ENCODE results near the gene DNMBP.
A peak's percentile ranks its signal among the peaks of the same experiment; 100 is the strongest.
"Not testable (repeated sequence)": the region's sequence is repeated elsewhere in the genome, so short reads cannot be mapped to it uniquely, and the experiment has no call there.

DNMBP gene

GRCh38 chr10:100013621-100014020, 3.9 kb upstream of the DNMBP start:
- no peak for DNase-seq

GRCh38 chr10:100011906-100012305, 2.2 kb upstream of the DNMBP start:
- not testable (repeated sequence) for DNase-seq

GRCh38 chr10:100009283-100009792, 409 bp downstream of the DNMBP start:
- DNase-seq: peak; percentile 38

- DNase-seq: no peak
These were observed 952 bp downstream of the DNMBP start for GRCh38 chr10:100008708-100009282.

GRCh38 chr10:100008142-100008522, 1.6 kb downstream of the DNMBP start:
- DNase-seq: no peak

GRCh38 chr10:100007231-100008141, 2.3 kb downstream of the DNMBP start:
- DNase-seq: no peak

- no peak for DNase-seq
These were observed 3.4 kb downstream of the DNMBP start for GRCh38 chr10:100006243-100006886.

GRCh38 chr10:100004805-100005510, 4.8 kb downstream of the DNMBP start:
- DNase-seq: no peak

- no peak for DNase-seq
These were observed 9.6 kb downstream of the DNMBP start for GRCh38 chr10:100000109-100000644.

GRCh38 chr10:99999319-100000108, 10.2 kb downstream of the DNMBP start:
- no peak for DNase-seq

- peak; percentile 12 for DNase-seq
These were observed 10.9 kb downstream of the DNMBP start for GRCh38 chr10:99998889-99999288.

GRCh38 chr10:99996671-99997648, 12.8 kb downstream of the DNMBP start:
- DNase-seq: peak; percentile 52

- DNase-seq: no peak
These were observed 14.0 kb downstream of the DNMBP start for GRCh38 chr10:99995713-99996112.

- DNase-seq: no peak
These were observed 14.5 kb downstream of the DNMBP start for GRCh38 chr10:99995269-99995668.

GRCh38 chr10:99994801-99995200, 14.9 kb downstream of the DNMBP start:
- DNase-seq: no peak

- DNase-seq: peak; percentile 28
These were observed 15.8 kb downstream of the DNMBP start for GRCh38 chr10:99993701-99994689.

GRCh38 chr10:99985637-99986036, 24.1 kb downstream of the DNMBP start:
- not testable (repeated sequence) for DNase-seq

GRCh38 chr10:99984211-99985034, 25.3 kb downstream of the DNMBP start:
- DNase-seq: no peak
